ENCODE measurements around the gene DHODH.
"Not testable (repeated sequence)": the region's sequence is repeated elsewhere in the genome, so short reads cannot be mapped to it uniquely, and the experiment has no call there.

Gene DHODH

GRCh38 chr16:72036098-72036497 lies 27.6 kb downstream of the DHODH start:
- no peak overlapping the region for H3K9ac ChIP-seq (ENCODE audit: low read depth, low read length)
- H3K4me1 ChIP-seq (ENCODE audit: insufficient read depth, low read length): peaks cover 11% of the 10 kb centered on the region
- no peaks in the 10 kb centered on the region for H3K9me3 ChIP-seq (ENCODE audit: insufficient read depth, low read depth, low read length)
- H3K36me3 ChIP-seq (ENCODE audit: insufficient read depth, low read length): no peaks in the 10 kb centered on the region
- no peak overlapping the region for H3K27ac ChIP-seq (ENCODE audit: low read depth, low read length)
- no peaks in the 10 kb centered on the region for H3K27me3 ChIP-seq (ENCODE audit: insufficient read depth, low read length)
- 88% methylated on average over 5 of the region's 5 CpGs for WGBS
- H3K4me3 ChIP-seq (ENCODE audit: low read length): no peak overlapping the region

GRCh38 chr16:72042157-72042660 lies 33.7 kb downstream of the DHODH start:
- Histone ChIP-seq H3K27ac (ENCODE audit: low read depth, low read length) (no peak overlapping the region), H3K9me3 (ENCODE audit: insufficient read depth, low read depth, low read length) (no peaks in the 10 kb centered on the region)
- 89% methylated on average over 2 of the region's 2 CpGs for WGBS

GRCh38 chr16:72043058-72043457 lies 34.5 kb downstream of the DHODH start:
- no peak overlapping the region for H3K27ac ChIP-seq (ENCODE audit: low read depth, low read length)
- H3K27me3 ChIP-seq (ENCODE audit: insufficient read depth, low read length): no peaks in the 10 kb centered on the region
- no peaks in the 10 kb centered on the region for H3K4me1 ChIP-seq (ENCODE audit: insufficient read depth, low read length)
- H3K9ac ChIP-seq (ENCODE audit: low read depth, low read length): no peak overlapping the region
- 61% methylated on average over 3 of the region's 3 CpGs for WGBS
- no peaks in the 10 kb centered on the region for H3K36me3 ChIP-seq (ENCODE audit: insufficient read depth, low read length)
- H3K4me3 ChIP-seq (ENCODE audit: low read length): no peak overlapping the region
- no peaks in the 10 kb centered on the region for H3K9me3 ChIP-seq (ENCODE audit: insufficient read depth, low read depth, low read length)

More at GRCh38 chr16:72042157-72042660, 33.7 kb downstream of the DHODH start:
- H3K27me3 ChIP-seq (ENCODE audit: insufficient read depth, low read length): no peaks in the 10 kb centered on the region
- no peak overlapping the region for H3K9ac ChIP-seq (ENCODE audit: low read depth, low read length)
- no peaks in the 10 kb centered on the region for H3K36me3 ChIP-seq (ENCODE audit: insufficient read depth, low read length)
- H3K4me1 ChIP-seq (ENCODE audit: insufficient read depth, low read length): no peaks in the 10 kb centered on the region
- H3K4me3 ChIP-seq (ENCODE audit: low read length): no peak overlapping the region

- Histone ChIP-seq H3K9ac (ENCODE audit: low read depth, low read length) (no peak overlapping the region), H3K36me3 (ENCODE audit: insufficient read depth, low read length) (no peaks in the 10 kb centered on the region), H3K4me1 (ENCODE audit: insufficient read depth, low read length) (no peaks in the 10 kb centered on the region), H3K9me3 (ENCODE audit: insufficient read depth, low read depth, low read length) (no peaks in the 10 kb centered on the region), H3K4me3 (ENCODE audit: low read length) (no peak overlapping the region), H3K27ac (ENCODE audit: low read depth, low read length) (no peak overlapping the region), H3K27me3 (ENCODE audit: insufficient read depth, low read length) (no peaks in the 10 kb centered on the region)
- WGBS: 92% methylated on average over 1 of the region's 1 CpG
Measured at GRCh38 chr16:72043539-72043938, 35.0 kb downstream of the DHODH start.

GRCh38 chr16:72044296-72044695 lies 35.8 kb downstream of the DHODH start:
- Histone ChIP-seq H3K27ac (ENCODE audit: low read depth, low read length) (no peak overlapping the region), H3K4me1 (ENCODE audit: insufficient read depth, low read length) (no peaks in the 10 kb centered on the region), H3K4me3 (ENCODE audit: low read length) (no peak overlapping the region), H3K36me3 (ENCODE audit: insufficient read depth, low read length) (no peaks in the 10 kb centered on the region), H3K9ac (ENCODE audit: low read depth, low read length) (no peak overlapping the region), H3K9me3 (ENCODE audit: insufficient read depth, low read depth, low read length) (peaks cover 6% of the 10 kb centered on the region; the same call in 1 of the 2 replicates), H3K27me3 (ENCODE audit: insufficient read depth, low read length) (no peaks in the 10 kb centered on the region)
- 80% methylated on average over 6 of the region's 6 CpGs for WGBS

GRCh38 chr16:72044825-72045359 lies 36.3 kb downstream of the DHODH start:
- Histone ChIP-seq H3K4me3 (ENCODE audit: low read length) (no peak overlapping the region), H3K9me3 (ENCODE audit: insufficient read depth, low read depth, low read length) (peaks cover 6% of the 10 kb centered on the region; the same call in 1 of the 2 replicates), H3K9ac (ENCODE audit: low read depth, low read length) (no peak overlapping the region), H3K4me1 (ENCODE audit: insufficient read depth, low read length) (no peaks in the 10 kb centered on the region), H3K27ac (ENCODE audit: low read depth, low read length) (no peak overlapping the region), H3K27me3 (ENCODE audit: insufficient read depth, low read length) (no peaks in the 10 kb centered on the region), H3K36me3 (ENCODE audit: insufficient read depth, low read length) (no peaks in the 10 kb centered on the region)
- 64% methylated on average over 2 of the region's 2 CpGs for WGBS

GRCh38 chr16:72049110-72049509 lies 40.6 kb downstream of the DHODH start:
- Histone ChIP-seq H3K36me3 (ENCODE audit: insufficient read depth, low read length) (no peaks in the 10 kb centered on the region), H3K4me1 (ENCODE audit: insufficient read depth, low read length) (no peaks in the 10 kb centered on the region), H3K9ac (ENCODE audit: low read depth, low read length) (no peak overlapping the region), H3K9me3 (ENCODE audit: insufficient read depth, low read depth, low read length) (peaks cover 6% of the 10 kb centered on the region; the same call in 1 of the 2 replicates), H3K4me3 (ENCODE audit: low read length) (no peak overlapping the region), H3K27me3 (ENCODE audit: insufficient read depth, low read length) (no peaks in the 10 kb centered on the region), H3K27ac (ENCODE audit: low read depth, low read length) (no peak overlapping the region)

- Histone ChIP-seq H3K9ac (ENCODE audit: low read depth, low read length) (no peak overlapping the region), H3K9me3 (ENCODE audit: insufficient read depth, low read depth, low read length) (peaks cover 6% of the 10 kb centered on the region; the same call in 1 of the 2 replicates), H3K36me3 (ENCODE audit: insufficient read depth, low read length) (no peaks in the 10 kb centered on the region), H3K4me1 (ENCODE audit: insufficient read depth, low read length) (no peaks in the 10 kb centered on the region), H3K27me3 (ENCODE audit: insufficient read depth, low read length) (no peaks in the 10 kb centered on the region), H3K4me3 (ENCODE audit: low read length) (no peak overlapping the region), H3K27ac (ENCODE audit: low read depth, low read length) (no peak overlapping the region)
- WGBS: 80% methylated on average over 3 of the region's 4 CpGs
Measured at GRCh38 chr16:72050769-72051464, 42.4 kb downstream of the DHODH start.

GRCh38 chr16:72051818-72052217 lies 43.3 kb downstream of the DHODH start:
- 88% methylated on average over 2 of the region's 2 CpGs for WGBS
- H3K36me3 ChIP-seq (ENCODE audit: insufficient read depth, low read length): no peaks in the 10 kb centered on the region
- H3K4me3 ChIP-seq (ENCODE audit: low read length): no peak overlapping the region
- H3K27ac ChIP-seq (ENCODE audit: low read depth, low read length): no peak overlapping the region
- peaks cover 6% of the 10 kb centered on the region; the same call in 1 of the 2 replicates for H3K9me3 ChIP-seq (ENCODE audit: insufficient read depth, low read depth, low read length)
- no peaks in the 10 kb centered on the region for H3K27me3 ChIP-seq (ENCODE audit: insufficient read depth, low read length)
- H3K9ac ChIP-seq (ENCODE audit: low read depth, low read length): no peak overlapping the region
- no peaks in the 10 kb centered on the region for H3K4me1 ChIP-seq (ENCODE audit: insufficient read depth, low read length)

GRCh38 chr16:72054254-72054847 lies 45.8 kb downstream of the DHODH start, which contains the start of gene HP:
TSS of gene HP (plus strand) at chr16:72054505. CDS start at chr16:72054653, 148 bp downstream.
- H3K9me3 ChIP-seq (ENCODE audit: insufficient read depth, low read depth, low read length); H3K4me1 ChIP-seq (ENCODE audit: insufficient read depth, low read length); H3K27me3 ChIP-seq (ENCODE audit: insufficient read depth, low read length); H3K4me3 ChIP-seq (ENCODE audit: low read length); H3K27ac ChIP-seq (ENCODE audit: low read depth, low read length); H3K9ac ChIP-seq (ENCODE audit: low read depth, low read length); H3K36me3 ChIP-seq (ENCODE audit: insufficient read depth, low read length): not testable (repeated sequence)
- 84% methylated on average over 5 of the region's 5 CpGs for WGBS

GRCh38 chr16:72055911-72056310 lies 47.4 kb downstream of the DHODH start:
- no peaks in the 10 kb centered on the region for H3K36me3 ChIP-seq (ENCODE audit: insufficient read depth, low read length)
- no peaks in the 10 kb centered on the region for H3K4me1 ChIP-seq (ENCODE audit: insufficient read depth, low read length)
- H3K27ac ChIP-seq (ENCODE audit: low read depth, low read length): no peak overlapping the region
- H3K27me3 ChIP-seq (ENCODE audit: insufficient read depth, low read length): no peaks in the 10 kb centered on the region
- no peak overlapping the region for H3K4me3 ChIP-seq (ENCODE audit: low read length)
- no peaks in the 10 kb centered on the region for H3K9me3 ChIP-seq (ENCODE audit: insufficient read depth, low read depth, low read length)
- 92% methylated on average over 4 of the region's 4 CpGs for WGBS
- H3K9ac ChIP-seq (ENCODE audit: low read depth, low read length): no peak overlapping the region
